Measurements from ENCODE around the gene KRTAP5-7. TPM values are rescaled to one million over a fixed set of nuclear protein-coding genes. Genes with fewer than 3 reads are reported as not detected.

The KRTAP5-7 gene
- total and polyA plus RNA-seq, 2 donors (not counting 3 experiments of a cell fraction or from before 2014, with no cell fraction given) = 0.07 TPM; not detected in 1

DNA sequence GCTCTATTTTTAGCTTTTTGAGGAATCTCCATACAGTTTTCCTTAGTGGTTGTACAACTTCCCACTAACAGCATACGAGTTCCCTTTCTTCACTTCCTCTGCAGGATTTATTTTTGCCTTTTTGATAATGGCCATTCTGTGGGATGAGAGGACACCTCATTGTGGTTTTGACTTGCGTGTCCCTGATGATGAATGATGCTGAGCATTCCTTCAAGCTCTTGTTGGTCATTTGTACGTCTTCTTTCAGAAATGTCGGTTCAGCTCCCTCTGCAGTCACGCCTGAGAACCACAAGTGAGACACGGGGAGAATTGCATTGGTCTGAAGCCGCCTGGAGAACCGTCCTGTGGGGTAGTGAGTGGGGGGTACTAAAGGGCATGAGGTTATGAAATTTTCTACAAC, 36.3 kb downstream of the KRTAP5-7 start:
- TF ChIP-seq, protein P1, sequence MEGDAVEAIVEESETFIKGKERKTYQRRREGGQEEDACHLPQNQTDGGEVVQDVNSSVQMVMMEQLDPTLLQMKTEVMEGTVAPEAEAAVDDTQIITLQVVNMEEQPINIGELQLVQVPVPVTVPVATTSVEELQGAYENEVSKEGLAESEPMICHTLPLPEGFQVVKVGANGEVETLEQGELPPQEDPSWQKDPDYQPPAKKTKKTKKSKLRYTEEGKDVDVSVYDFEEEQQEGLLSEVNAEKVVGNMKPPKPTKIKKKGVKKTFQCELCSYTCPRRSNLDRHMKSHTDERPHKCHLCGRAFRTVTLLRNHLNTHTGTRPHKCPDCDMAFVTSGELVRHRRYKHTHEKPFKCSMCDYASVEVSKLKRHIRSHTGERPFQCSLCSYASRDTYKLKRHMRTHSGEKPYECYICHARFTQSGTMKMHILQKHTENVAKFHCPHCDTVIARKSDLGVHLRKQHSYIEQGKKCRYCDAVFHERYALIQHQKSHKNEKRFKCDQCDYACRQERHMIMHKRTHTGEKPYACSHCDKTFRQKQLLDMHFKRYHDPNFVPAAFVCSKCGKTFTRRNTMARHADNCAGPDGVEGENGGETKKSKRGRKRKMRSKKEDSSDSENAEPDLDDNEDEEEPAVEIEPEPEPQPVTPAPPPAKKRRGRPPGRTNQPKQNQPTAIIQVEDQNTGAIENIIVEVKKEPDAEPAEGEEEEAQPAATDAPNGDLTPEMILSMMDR (IDR thresholded peaks at IDR 0.05; ENCODE audit: extremely low read depth in 1 of 2, insufficient read depth in 1 of 2, low read depth in 1 of 2, low read length in 2 of 2) = peak; percentile 42 to 50
- no peak for TF ChIP-seq POLR2AphosphoS5 (IDR thresholded peaks at IDR 0.05; ENCODE audit: insufficient read depth, low read depth, low read length)
- Histone ChIP-seq H4K20me1 (replicated peaks; ENCODE audit: control insufficient read depth, extremely low read depth, insufficient read depth, low read length) (no peaks in the 10 kb centered on the region), H2AFZ (ENCODE audit: low read depth, low read length) (no peak overlapping the region), H3K9me3 (replicated peaks; ENCODE audit: control insufficient read depth, insufficient read depth, low read length) (no peaks in the 10 kb centered on the region), H3K9ac (replicated peaks; ENCODE audit: extremely low read depth, insufficient read depth, low read length) (no peak overlapping the region), H3K4me3 (replicated peaks in 1 of 3; ENCODE audit: insufficient read depth in 1 of 3, low read depth in 1 of 3, low read length in 3 of 3) (no peak overlapping the region), H3K27ac (ENCODE audit: insufficient read depth, low read depth, low read length) (no peak overlapping the region), H3K9me1 (replicated peaks; ENCODE audit: control insufficient read depth, extremely low read depth, insufficient read depth, low read length) (no peaks in the 10 kb centered on the region), H3K36me3 (ENCODE audit: control insufficient read depth in 2 of 2, extremely low read depth in 1 of 2, insufficient read depth in 2 of 2, low read length in 2 of 2) (no peaks in the 10 kb centered on the region), H3K4me2 (ENCODE audit: insufficient read depth, low read length) (no peak overlapping the region), H3K27me3 (ENCODE audit: control insufficient read depth in 2 of 2, insufficient read depth in 2 of 2, low read length in 2 of 2) (peaks cover 0 to 5% of the 10 kb centered on the region in 2 experiments), H3K4me1 (ENCODE audit: control insufficient read depth, extremely low read depth, insufficient read depth, low read length) (no peaks in the 10 kb centered on the region), H3K79me2 (ENCODE audit: control insufficient read depth, insufficient read depth, low read length) (no peaks in the 10 kb centered on the region)
- CTCF ChIA-PET = interaction anchor here (0.6 to 2.2 kb wide), 32 partner anchors 10 to 1113 kb away, joined by 3 to 35 read pairs (median 6); partner anchors contain the start of genes DHCR7, KRTAP5-11 and NADSYN1
- intact Hi-C loops (cut with micrococcal nuclease) (loop anchor here (1.0 to 5.0 kb wide), 2 partner anchors 116 to 1096 kb away; partner anchors contain the start of gene DHCR7), dilution Hi-C loops (cut with MboI; ENCODE audit: extremely low pct_ligation_motif_present, low sequenced_read_pairs) (no loop called here)
- POLR2A ChIA-PET = no interaction called here
- DNase-seq (ENCODE audit: low read depth, low spot score) (peak; percentile 48), FAIRE-seq (peak; percentile 72)
- no TSS peak for BruUV-seq (replicated peaks)

DNA sequence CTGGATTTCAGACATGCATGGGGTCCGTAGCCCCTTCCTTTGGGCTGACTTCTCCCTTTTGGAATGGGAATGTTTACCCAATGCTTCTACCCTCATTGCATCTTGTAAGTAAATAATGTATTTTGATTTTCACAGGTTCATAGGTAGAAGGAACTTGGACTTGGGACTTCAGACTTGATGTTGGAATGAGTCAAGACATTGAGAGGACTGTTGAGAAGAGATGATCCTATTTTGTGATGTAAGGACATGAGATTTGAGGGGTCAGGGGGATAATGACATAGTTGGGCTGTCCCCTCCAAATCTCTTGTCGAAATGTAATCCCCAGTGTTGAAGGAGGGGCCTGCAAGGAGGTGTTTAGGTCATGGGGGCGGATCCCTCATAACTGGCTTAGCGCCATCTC, 37.4 kb downstream of the KRTAP5-7 start:
- FAIRE-seq = no peak

More for the DNA sequence above, 37.4 kb downstream of the KRTAP5-7 start:
- H3K36me3 ChIP-seq (ENCODE audit: control insufficient read depth in 2 of 2, extremely low read depth in 1 of 2, insufficient read depth in 2 of 2, low read length in 2 of 2) = no peaks in the 10 kb centered on the region
- H3K4me2 ChIP-seq (ENCODE audit: insufficient read depth, low read length) = no peak overlapping the region
- no peaks in the 10 kb centered on the region for H3K4me1 ChIP-seq (ENCODE audit: control insufficient read depth, extremely low read depth, insufficient read depth, low read length)
- no peaks in the 10 kb centered on the region for H3K9me1 ChIP-seq (replicated peaks; ENCODE audit: control insufficient read depth, extremely low read depth, insufficient read depth, low read length)
- no peaks in the 10 kb centered on the region for H3K9me3 ChIP-seq (replicated peaks; ENCODE audit: control insufficient read depth, insufficient read depth, low read length)
- no peak overlapping the region for H2AFZ ChIP-seq (ENCODE audit: low read depth, low read length)
- dilution Hi-C loops (cut with MboI; ENCODE audit: extremely low pct_ligation_motif_present, low sequenced_read_pairs) (no loop called here), intact Hi-C loops (cut with micrococcal nuclease) (loop anchor here (5.0 kb wide), 1 partner anchor 117 kb away; the partner anchor contains the start of gene DHCR7)
- no peak overlapping the region for H3K27ac ChIP-seq (ENCODE audit: insufficient read depth, low read depth, low read length)
- no peak overlapping the region for H3K4me3 ChIP-seq (replicated peaks in 1 of 3; ENCODE audit: insufficient read depth in 1 of 3, low read depth in 1 of 3, low read length in 3 of 3)
- no peaks in the 10 kb centered on the region for H4K20me1 ChIP-seq (replicated peaks; ENCODE audit: control insufficient read depth, extremely low read depth, insufficient read depth, low read length)
- ChIA-PET CTCF (interaction anchor here (1.6 to 2.2 kb wide), 7 partner anchors 15 to 1099 kb away, joined by 7 to 35 read pairs (median 12); partner anchors contain the start of gene DHCR7), POLR2A (no interaction called here)
- H3K9ac ChIP-seq (replicated peaks; ENCODE audit: extremely low read depth, insufficient read depth, low read length) = no peak overlapping the region
- no peak for DNase-seq (ENCODE audit: low read depth, low spot score)
- H3K79me2 ChIP-seq (ENCODE audit: control insufficient read depth, insufficient read depth, low read length) = no peaks in the 10 kb centered on the region
- no TSS peak for BruUV-seq (replicated peaks)
- H3K27me3 ChIP-seq (ENCODE audit: control insufficient read depth in 2 of 2, insufficient read depth in 2 of 2, low read length in 2 of 2) = peaks cover 0 to 5% of the 10 kb centered on the region in 2 experiments
- TF ChIP-seq, protein P1 (IDR thresholded peaks at IDR 0.05; ENCODE audit: extremely low read depth in 1 of 2, insufficient read depth in 1 of 2, low read depth in 1 of 2, low read length in 2 of 2) = no peak
- TF ChIP-seq EZH2 (IDR thresholded peaks at IDR 0.05; ENCODE audit: borderline replicate concordance, low read depth, low read length, severe bottlenecking) (no peak), JUN (IDR thresholded peaks at IDR 0.05; ENCODE audit: borderline replicate concordance, insufficient read depth, insufficient read length, low read depth) (no peak), POLR2AphosphoS5 (IDR thresholded peaks at IDR 0.05; ENCODE audit: insufficient read depth, low read depth, low read length) (no peak), FOS (IDR thresholded peaks at IDR 0.05; ENCODE audit: borderline replicate concordance, insufficient read depth, low read length) (no peak), GATA2 (IDR thresholded peaks at IDR 0.05; ENCODE audit: insufficient read depth, insufficient read length, low read depth, low read length) (no peak), MYC (IDR thresholded peaks at IDR 0.05; ENCODE audit: low read depth, low read length) (no peak), POLR2A (IDR thresholded peaks at IDR 0.05; ENCODE audit: low read depth, low read length) (no peak)
- TF ChIP-seq, protein P2, sequence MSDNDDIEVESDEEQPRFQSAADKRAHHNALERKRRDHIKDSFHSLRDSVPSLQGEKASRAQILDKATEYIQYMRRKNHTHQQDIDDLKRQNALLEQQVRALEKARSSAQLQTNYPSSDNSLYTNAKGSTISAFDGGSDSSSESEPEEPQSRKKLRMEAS (IDR thresholded peaks at IDR 0.05; ENCODE audit: insufficient read depth, insufficient read length) = no peak

All from endothelial cell of umbilical vein (primary cell).